Measurements from ENCODE around the gene ATP5F1B. TPM values are rescaled to one million over a fixed set of nuclear protein-coding genes. Genes with fewer than 3 reads are reported as not detected.

The ATP5F1B gene
- total RNA-seq = 1,000 to 10,000 TPM in 2 of 8 experiments, 100 to 1,000 TPM in 6; 542 to 1,138 (median 840) TPM

DNA sequence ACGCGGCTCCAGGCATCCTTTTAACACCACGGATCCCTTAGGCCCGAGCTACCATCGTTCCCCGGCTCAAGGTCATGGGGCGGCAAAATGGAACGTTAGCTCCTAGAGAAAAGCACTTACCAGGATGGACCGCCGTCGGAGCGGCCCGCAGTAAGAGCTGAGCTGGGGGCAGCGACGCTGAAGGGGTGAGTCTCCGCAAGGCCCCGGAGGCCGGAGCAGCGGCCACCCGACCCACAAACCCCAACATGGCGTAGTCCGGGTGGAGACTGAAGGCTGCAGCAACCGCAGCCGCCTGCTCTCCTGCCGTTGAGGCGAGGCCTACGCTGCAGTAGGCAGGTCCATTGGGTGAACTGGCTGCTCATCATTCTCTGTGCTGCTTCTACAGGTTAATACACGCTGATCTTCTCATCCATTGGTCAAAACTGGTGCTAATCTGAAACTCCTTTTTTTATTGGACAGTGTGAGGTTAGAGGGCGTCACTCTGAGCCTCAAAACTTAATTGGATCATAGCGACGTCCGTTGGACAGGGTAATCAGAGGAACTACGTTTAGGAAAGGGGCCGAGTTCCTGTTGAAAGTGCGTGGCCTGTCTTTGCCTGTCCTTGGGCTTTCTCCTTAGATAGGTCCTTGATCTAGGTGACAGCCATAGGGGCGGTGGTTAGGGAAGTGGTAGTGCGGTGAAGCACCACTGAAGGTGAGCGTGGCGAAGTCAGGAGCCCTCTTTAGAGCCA, at the start of gene ATP5F1B:
ATP5F1B (minus strand) TSS at position 268 of the 730 bp plus-strand sequence; CDS start at position 247, 21 bp downstream.
- ATAC-seq (replicated peaks in 6 of 8) = peak; percentile 97 to 99 (median 98)
- Histone ChIP-seq H3K4me1 (replicated peaks in 1 of 2) (peaks cover 11 to 13% of the 10 kb centered on the region in 2 donors), H3K4me3 (peak within 1 kb of the TSS; percentile 69 to 91 (median 78)), H3K27ac (peak within 1 kb of the TSS; percentile 87 to 93)
- 0 to 7% (median 3%) methylated on average over 2 to 17 of the region's 39 CpGs; no CpG with 5 or more reads in 1 of the 10 experiments for WGBS, 10 experiments
- in situ Hi-C loops (cut with MboI; ENCODE audit: low pct_unique_long_range_greater_than_20kb in 2 of 9, low sequenced_read_pairs in 9 of 9, unreplicated experiment in 9 of 9) = no loop called here

DNA sequence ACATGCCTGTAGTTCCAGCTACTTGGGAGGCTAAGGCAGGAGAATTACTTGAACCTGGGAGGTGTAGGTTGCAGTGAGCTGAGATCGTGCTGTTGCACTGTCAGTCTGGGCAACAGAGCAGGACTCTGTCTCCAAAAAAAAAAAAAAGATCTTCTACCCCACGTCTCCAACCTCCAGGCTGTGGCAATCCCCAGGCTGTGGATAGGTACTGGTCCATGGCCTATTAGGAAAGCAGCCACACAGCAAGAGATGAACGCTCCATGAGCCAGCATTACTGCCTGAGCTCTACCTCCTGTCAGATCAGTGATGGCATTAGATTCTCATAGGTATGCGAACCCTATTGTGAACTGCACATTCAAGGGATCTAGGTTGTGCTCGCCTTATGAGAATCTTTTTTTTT, 48.4 kb upstream of the ATP5F1B start:
- 0 to 100% (median 68%) methylated on average over 1 to 2 of the region's 5 CpGs; no CpG with 5 or more reads in 3 of the 10 experiments for WGBS, 10 experiments
- in situ Hi-C loops (cut with MboI; ENCODE audit: low pct_unique_long_range_greater_than_20kb in 2 of 9, low sequenced_read_pairs in 9 of 9, unreplicated experiment in 9 of 9) = no loop called here
- Histone ChIP-seq H3K4me1 (replicated peaks in 1 of 2) (peaks cover 4 to 5% of the 10 kb centered on the region in 2 donors), H3K4me3 (no peak overlapping the region), H3K27ac (no peak overlapping the region)
- no peak for ATAC-seq (replicated peaks in 6 of 8)

DNA sequence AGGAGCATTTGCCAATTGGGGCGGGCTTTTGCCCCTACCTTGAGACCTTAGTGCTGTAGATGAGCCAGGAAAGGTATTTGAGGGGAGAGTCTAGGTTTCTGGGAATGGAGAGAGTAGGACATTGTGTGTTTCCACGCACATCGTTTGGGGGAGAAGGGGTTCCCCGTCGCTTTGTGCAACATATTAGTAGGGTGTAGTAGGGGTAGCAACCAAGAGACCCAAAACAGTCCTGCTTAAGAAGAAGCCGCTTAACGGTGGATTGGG, 43.0 kb upstream of the ATP5F1B start:
- peaks cover 11 to 31% of the 10 kb centered on the region in 2 donors for H3K4me1 ChIP-seq (replicated peaks in 1 of 2)
- peak overlapping the region; percentile 37 to 73 (median 54) for H3K4me3 ChIP-seq
- ATAC-seq (replicated peaks in 6 of 8) = no peak
- 0 to 23% (median 0%) methylated on average over 1 to 7 of the region's 7 CpGs; no CpG with 5 or more reads in 2 of the 10 experiments for WGBS, 10 experiments
- H3K27ac ChIP-seq = peak overlapping the region; percentile 96 to 97
- in situ Hi-C loops (cut with MboI; ENCODE audit: low pct_unique_long_range_greater_than_20kb in 2 of 9, low sequenced_read_pairs in 9 of 9, unreplicated experiment in 9 of 9) = no loop called here

DNA sequence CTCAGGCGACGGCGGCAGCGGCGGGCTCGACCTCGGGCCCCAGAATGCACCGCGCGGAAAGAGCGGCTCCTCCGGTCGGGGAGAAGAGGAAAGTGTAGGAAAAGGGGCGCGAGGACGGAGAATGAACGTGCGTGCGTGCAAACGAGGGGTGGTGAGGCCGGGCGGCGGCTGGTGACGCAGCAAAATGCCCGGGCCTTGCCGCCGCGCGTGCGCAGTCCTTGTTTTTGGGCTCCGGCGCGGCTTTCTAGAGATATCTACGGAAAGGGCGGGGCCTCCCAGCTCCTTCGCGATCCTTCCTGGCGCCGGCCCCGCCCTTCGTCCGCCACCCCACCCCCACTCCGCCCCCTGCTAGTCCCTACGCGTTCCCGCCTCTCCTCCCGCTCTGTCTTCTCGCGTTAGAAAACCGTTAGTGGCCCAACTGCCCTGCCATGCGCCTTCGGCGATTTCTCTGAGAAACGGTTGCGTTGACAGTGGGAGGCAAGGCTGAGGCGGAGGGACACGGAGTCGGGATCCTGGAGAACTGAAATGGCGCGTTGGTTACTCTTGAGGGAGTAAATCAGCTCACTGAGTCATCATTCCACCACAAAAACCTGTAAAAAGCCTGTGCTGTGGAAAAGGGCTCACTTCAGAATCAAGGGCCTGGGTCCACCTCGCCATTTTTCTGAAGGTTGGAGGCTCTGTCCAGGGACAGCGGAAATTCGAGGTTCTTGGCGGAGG, 42.5 kb upstream of the ATP5F1B start, which contains the start of gene PTGES3:
PTGES3 (minus strand) TSS at position 156 of the 717 bp plus-strand sequence. CDS start 285 bp downstream, outside the sequence.
- Histone ChIP-seq H3K4me3 (peak within 1 kb of the TSS; percentile 56 to 79 (median 73)), H3K27ac (peak within 1 kb of the TSS; percentile 96 to 97), H3K4me1 (replicated peaks in 1 of 2) (peaks cover 11 to 31% of the 10 kb centered on the region in 2 donors)
- peak; percentile 73 to 92 (median 88) for ATAC-seq (replicated peaks in 6 of 8)
- in situ Hi-C loops (cut with MboI; ENCODE audit: low pct_unique_long_range_greater_than_20kb in 2 of 9, low sequenced_read_pairs in 9 of 9, unreplicated experiment in 9 of 9) = no loop called here
- WGBS, 10 experiments = 0 to 2% (median 0%) methylated on average over 1 to 12 of the region's 64 CpGs; no CpG with 5 or more reads in 4 of the 10 experiments

DNA sequence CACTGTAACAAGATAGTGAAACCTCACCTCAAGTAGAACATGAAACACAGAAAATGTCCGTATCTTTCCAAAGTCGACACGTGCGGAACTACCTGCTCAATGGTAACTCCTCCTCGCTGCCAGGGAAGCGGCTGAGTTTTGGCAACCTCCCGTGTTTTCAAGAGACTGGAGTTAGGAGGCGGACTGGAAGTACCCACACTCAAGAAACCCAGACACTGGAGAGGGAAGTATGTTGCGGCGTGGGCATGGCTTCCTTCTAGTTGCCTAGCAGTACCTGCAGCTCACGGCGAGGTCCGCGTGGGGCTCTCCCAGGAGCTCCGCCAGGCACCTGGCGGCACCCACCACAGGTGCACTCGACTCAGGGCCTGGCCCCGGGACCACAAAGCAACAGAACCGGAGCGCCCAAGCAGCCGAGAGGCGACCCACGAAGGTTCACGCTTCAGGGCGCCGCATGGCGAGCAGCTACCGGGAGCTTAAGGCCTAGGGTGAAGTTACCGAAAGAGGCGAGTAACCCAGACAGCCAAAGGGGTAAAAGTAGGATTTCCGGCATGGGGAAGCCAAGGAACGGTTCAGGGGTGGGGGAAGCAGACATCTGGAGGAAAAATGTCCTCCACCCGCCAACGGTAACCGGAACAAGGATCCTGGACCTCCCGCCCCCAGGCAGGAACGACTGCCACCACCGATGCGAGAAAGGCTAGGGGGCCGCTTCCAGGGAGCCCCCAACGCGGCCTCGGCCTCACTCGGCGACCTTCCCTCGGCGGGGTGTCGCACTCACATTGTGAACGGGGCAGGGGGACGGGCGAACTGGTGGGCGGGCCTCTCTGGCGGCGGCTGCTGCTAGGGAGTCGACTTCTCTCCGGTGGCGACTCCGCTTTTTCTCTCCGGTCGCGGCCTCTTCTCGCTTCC, 41.7 kb upstream of the ATP5F1B start:
- WGBS, 10 experiments = 0 to 1% (median 0%) methylated on average over 4 to 14 of the region's 62 CpGs; no CpG with 5 or more reads in 4 of the 10 experiments
- peak overlapping the region; percentile 56 to 79 (median 73) for H3K4me3 ChIP-seq
- ATAC-seq (replicated peaks in 6 of 8) = peak; percentile 0 to 29 (median 4)
- H3K27ac ChIP-seq = peak overlapping the region; percentile 91 to 96
- H3K4me1 ChIP-seq (replicated peaks in 1 of 2) = peaks cover 14 to 31% of the 10 kb centered on the region in 2 donors
- in situ Hi-C loops (cut with MboI; ENCODE audit: low pct_unique_long_range_greater_than_20kb in 2 of 9, low sequenced_read_pairs in 9 of 9, unreplicated experiment in 9 of 9) = no loop called here

DNA sequence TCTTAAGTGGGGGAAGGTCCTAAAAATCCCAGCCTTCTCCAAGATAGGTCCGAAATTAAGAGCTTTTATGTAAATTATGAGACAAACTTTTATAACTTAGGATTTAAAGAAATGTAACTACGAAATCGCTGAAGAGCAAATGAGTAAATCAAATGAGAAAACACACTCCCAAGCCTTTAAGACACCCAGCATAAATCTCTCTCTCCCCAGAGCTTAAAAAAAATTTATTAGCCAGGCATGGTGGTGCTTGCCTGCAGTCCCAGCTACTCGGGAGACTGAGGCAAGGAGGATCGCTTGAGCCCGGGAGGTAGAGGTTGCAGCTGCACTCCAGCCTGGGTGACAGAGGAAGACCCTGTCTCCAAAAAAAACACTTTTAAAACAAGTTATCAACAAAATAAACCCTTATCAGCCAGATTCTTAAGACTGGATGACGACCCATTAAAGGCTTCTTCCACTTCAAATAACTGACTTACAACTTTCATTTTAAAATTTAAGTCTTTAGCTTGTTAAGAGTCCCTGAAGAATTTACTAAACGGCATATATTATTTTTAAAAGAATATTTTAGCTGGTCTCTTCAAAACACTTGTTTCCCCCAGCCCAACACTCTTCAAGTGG, 39.1 kb upstream of the ATP5F1B start:
- 2 to 72% (median 49%) methylated on average over 2 to 8 of the region's 8 CpGs for WGBS, 10 experiments
- in situ Hi-C loops (cut with MboI; ENCODE audit: low pct_unique_long_range_greater_than_20kb in 2 of 9, low sequenced_read_pairs in 9 of 9, unreplicated experiment in 9 of 9) = no loop called here
- peak overlapping the region; percentile 1 to 79 (median 9) for H3K4me3 ChIP-seq
- H3K4me1 ChIP-seq (replicated peaks in 1 of 2) = peaks cover 14 to 31% of the 10 kb centered on the region in 2 donors
- H3K27ac ChIP-seq = no peak overlapping the region
- ATAC-seq (replicated peaks in 6 of 8) = no peak

DNA sequence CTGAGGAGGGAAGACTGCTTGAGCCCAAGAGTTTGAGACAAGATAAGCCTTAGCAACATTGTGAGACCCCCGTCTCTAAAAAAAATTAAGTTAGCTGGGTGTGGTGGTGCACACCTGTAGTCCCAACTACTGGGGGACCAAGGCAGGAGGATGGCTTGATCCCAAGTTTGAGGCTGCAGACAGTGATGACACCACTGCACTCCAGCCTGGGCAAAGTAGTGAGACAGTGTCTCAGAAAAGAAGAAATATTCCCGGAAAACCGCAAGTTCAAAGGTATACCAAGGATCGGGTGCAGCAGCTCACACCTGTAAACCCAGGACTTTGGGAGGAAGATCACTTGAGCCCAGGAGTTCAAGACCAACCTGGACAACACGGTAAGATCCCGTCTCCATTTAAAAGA, 36.5 kb upstream of the ATP5F1B start:
- Histone ChIP-seq H3K4me1 (replicated peaks in 1 of 2) (peaks cover 9 to 26% of the 10 kb centered on the region in 2 donors), H3K4me3 (no peak overlapping the region), H3K27ac (no peak overlapping the region)
- ATAC-seq (replicated peaks in 6 of 8) = no peak
- in situ Hi-C loops (cut with MboI; ENCODE audit: low pct_unique_long_range_greater_than_20kb in 2 of 9, low sequenced_read_pairs in 9 of 9, unreplicated experiment in 9 of 9) = no loop called here
- 65 to 100% (median 94%) methylated on average over 1 to 4 of the region's 6 CpGs; no CpG with 5 or more reads in 5 of the 10 experiments for WGBS, 10 experiments

DNA sequence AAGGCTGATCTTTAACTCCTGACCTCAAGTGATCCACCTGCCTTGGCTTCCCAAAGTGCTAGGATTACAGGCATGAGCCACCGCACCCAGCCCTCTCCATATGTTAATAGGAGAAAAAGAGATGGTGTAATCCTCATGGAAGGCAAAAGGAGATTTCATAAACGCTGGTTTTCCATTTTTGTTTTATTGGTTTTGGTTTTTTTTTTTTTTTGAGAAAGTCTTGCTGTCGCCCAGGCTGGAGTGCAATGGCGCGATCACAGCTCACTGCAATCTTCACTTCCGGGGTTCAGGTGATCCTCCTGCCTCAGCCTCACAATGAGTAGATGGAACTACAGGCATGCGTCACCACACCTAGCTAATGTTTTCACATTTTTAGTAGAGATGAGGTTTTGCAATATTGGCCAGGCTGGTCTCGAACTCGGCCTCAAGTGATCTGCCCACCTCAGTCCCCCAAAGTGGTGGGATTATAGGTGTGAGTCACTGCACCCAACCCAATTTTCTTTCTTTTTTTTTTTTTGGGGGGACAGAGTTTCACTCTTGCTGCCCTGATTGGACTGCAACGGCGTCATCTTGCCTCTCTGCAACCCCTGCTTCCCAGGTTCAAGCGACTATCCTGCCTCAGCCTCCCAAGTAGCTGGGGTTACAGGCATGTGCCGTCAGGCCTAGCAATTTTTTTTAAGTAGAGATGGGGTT, 34.2 kb upstream of the ATP5F1B start:
- H3K27ac ChIP-seq = no peak overlapping the region
- no peak overlapping the region for H3K4me3 ChIP-seq
- in situ Hi-C loops (cut with MboI; ENCODE audit: low pct_unique_long_range_greater_than_20kb in 2 of 9, low sequenced_read_pairs in 9 of 9, unreplicated experiment in 9 of 9) = no loop called here
- ATAC-seq (replicated peaks in 6 of 8) = peak in 2 of 8 experiments; percentile 10 to 53
- peaks cover 5 to 13% of the 10 kb centered on the region in 2 donors for H3K4me1 ChIP-seq (replicated peaks in 1 of 2)
- 66 to 100% (median 100%) methylated on average over 3 to 11 of the region's 13 CpGs; no CpG with 5 or more reads in 1 of the 10 experiments for WGBS, 10 experiments

DNA sequence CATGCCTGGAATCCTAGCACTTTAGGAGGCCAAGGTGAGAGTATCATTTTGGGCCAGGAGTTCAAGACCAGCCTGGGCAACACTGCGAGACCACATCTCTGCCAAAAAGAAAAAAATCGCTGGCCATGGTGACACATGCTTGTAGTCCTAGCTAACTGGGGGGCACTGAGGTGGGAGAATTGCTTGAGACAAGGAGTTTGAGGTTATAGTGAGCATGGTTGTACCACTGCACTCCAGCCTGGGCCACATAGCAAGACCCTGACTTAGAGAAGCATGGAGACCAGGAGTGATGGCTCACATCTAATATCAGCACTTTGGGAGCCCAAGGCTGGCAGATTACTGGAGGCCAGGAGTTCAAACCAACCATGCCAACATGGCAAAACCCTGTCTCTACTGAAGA, 33.1 kb upstream of the ATP5F1B start:
- peak in 1 of 8 experiments; percentile 16 for ATAC-seq (replicated peaks in 6 of 8)
- Histone ChIP-seq H3K4me3 (no peak overlapping the region), H3K4me1 (replicated peaks in 1 of 2) (peaks cover under 1 to 2% of the 10 kb centered on the region in 2 donors), H3K27ac (no peak overlapping the region)
- 80 to 100% (median 100%) methylated on average over 1 to 2 of the region's 2 CpGs; no CpG with 5 or more reads in 6 of the 10 experiments for WGBS, 10 experiments
- in situ Hi-C loops (cut with MboI; ENCODE audit: low pct_unique_long_range_greater_than_20kb in 2 of 9, low sequenced_read_pairs in 9 of 9, unreplicated experiment in 9 of 9) = no loop called here

DNA sequence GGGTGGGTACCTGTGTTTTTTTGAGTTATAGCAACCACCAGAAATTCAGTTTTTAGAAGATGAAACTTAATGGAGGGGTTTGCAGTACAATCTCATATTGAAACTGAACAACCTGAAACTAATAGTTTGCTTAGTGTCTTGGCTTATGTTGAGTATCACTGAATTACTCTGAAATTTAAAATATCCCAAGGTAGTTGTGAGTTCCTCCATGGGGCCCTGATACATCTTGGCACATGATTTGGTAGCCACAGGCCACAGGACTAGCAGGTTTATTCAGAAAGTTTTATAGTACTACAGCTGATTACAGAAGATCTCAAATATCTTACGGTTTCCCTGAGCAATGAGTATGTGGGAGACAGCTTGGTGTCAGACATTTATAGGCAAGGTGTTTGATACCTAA, 31.9 kb upstream of the ATP5F1B start:
- in situ Hi-C loops (cut with MboI; ENCODE audit: low pct_unique_long_range_greater_than_20kb in 2 of 9, low sequenced_read_pairs in 9 of 9, unreplicated experiment in 9 of 9) = no loop called here
- WGBS, 10 experiments = 67 to 100% (median 88%) methylated on average over 1 of the region's 1 CpG; no CpG with 5 or more reads in 5 of the 10 experiments
- ATAC-seq (replicated peaks in 6 of 8) = no peak
- no peaks in the 10 kb centered on the region for H3K4me1 ChIP-seq (replicated peaks in 1 of 2)
- H3K4me3 ChIP-seq = no peak overlapping the region
- H3K27ac ChIP-seq = no peak overlapping the region

DNA sequence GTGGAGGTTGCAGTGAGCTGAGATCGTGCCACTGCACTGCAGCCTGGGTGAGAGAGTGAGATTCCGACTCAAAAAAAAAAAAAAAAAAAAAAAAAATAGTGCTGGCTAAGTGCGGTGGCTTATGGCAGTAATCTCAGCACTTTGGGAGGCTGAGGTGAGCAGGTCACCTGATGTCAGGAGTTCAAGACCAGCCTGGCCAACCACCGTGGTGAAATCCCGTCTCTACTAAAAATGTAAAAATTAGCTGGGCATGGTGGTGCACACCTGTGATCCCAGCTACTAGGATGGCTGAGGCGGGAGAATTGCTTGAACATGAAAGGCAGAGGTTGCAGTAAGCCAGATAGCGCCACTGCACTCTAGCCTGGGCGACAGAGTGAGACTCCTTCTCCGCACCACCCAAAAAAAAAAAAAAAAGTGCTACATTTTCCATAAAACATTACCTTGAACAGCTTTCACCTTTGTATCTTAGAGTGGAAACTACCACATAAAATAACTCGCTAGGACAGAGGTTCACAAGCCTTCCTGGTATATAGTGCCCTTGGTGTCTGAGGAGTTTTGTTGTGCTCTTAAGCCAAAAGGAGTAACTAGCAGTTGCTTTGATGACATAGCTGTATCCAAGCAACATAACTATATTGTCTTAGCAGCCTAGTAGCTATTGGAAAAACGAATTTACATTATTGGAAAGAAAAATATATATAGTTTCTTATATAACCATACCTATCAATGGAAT, 31.2 kb upstream of the ATP5F1B start:
- peak in 1 of 8 experiments; percentile 8 for ATAC-seq (replicated peaks in 6 of 8)
- WGBS, 10 experiments = 0 to 98% (median 83%) methylated on average over 1 to 9 of the region's 11 CpGs
- Histone ChIP-seq H3K4me3 (no peak overlapping the region), H3K27ac (no peak overlapping the region), H3K4me1 (replicated peaks in 1 of 2) (no peaks in the 10 kb centered on the region)
- in situ Hi-C loops (cut with MboI; ENCODE audit: low pct_unique_long_range_greater_than_20kb in 2 of 9, low sequenced_read_pairs in 9 of 9, unreplicated experiment in 9 of 9) = no loop called here

Data from motor neuron (in vitro differentiated cells).